Activated gamma-delta T cell treated with anti-CD3 and anti-CD28 coated beads, Interleukin-2, amount 50 U/mL, for 16 hours (primary cell): ENCODE results near the gene IST1.

Experiments used
- DNase-seq: peaks from one replicate; pipeline ENCODE4 v3.0.0-alpha.2; 2020; ENCODE audit warnings: low read depth

IST1 gene

DNA sequence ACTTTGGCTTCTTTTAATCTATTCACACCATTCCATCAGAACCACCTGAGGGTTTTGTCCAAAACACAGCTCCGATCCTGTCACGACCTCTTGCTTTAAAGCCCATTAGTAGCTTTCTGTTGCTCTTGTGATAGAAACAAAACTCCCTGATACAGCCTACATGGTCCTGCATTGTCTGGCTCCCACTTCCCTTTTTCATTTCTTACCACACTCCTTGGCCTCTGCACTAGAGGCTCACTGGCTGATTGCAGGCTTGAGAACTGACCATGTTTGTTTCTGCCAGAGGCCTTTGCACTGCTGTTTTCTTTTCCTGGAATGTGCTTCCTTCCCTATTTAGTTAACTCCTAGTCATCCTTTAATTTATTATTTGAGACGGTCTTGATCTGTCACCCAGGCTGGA lies 23.7 kb downstream of the IST1 start:
- no peak for DNase-seq

DNA sequence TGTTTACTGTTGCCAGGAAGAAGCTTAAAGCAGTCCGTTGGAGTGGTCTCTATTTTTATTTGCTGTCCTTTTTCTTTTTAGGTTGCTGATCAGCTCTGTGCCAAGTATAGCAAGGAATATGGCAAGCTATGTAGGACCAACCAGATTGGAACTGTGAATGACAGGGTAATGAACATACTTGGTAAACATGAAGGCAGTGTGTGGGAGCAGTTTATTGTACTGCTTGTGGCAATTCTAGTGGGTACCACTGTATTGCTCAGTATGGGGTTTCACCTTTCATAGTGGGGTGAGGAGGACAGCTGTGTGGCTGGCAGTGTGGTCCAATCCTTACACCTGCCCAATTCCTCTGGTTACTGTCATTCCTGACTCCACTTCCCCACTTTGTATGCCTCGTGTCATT lies 25.3 kb downstream of the IST1 start:
- DNase-seq = no peak

DNA sequence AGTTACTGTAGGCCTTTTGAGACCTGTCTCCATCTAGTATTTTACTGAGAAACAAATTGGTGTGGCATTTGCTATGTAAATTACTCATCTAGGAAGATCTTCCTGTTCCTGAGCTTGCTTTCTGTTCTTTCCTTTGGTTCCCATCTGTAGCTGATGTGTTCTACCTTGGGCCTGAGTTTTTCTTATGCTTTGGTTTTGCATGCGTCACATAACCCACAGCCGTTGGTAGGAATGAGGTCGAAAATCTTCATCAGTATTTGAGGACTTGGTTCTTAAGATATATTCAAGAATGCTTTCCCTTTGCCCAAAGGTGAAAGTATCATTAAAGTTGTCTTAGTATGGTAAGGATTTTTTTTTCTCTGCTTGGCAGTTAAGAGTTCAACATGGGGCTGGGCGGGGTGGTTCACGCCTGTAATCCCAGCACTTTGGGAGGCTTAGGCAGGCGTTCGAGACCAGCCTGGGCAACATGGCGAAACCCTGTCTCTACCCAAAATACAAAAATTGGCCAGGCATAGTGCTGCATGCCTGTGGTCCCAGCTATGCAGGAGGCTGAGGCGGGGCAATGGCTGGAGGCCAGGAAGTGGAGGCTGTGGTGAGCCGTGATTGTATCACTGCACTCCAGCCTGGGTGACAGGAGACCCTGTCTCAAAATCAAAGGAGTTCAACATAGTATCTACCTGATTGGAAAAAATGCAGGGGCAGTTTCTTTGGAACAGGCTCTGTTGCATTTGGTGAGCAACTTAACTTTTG lies 28.8 kb downstream of the IST1 start:
- no peak for DNase-seq

DNA sequence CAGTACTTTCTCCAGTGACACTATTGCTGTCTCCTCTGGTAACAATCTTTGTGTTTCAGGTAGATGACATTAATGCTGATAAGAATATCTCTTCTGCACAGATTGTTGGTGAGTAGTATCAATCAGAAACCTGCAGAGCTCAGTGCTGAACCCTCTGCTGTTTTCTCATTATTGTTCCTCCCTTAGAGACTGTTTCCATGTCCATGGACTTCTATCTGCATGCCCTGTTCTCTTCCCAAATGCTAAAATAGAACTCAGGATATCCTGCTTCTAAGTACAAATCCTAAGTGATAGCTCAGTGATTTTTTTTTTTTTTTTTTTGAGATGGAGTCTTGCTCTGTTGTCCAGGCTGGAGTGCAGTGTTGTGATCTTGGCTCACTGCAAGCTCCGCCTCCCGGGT lies 29.4 kb downstream of the IST1 start:
- no peak for DNase-seq

DNA sequence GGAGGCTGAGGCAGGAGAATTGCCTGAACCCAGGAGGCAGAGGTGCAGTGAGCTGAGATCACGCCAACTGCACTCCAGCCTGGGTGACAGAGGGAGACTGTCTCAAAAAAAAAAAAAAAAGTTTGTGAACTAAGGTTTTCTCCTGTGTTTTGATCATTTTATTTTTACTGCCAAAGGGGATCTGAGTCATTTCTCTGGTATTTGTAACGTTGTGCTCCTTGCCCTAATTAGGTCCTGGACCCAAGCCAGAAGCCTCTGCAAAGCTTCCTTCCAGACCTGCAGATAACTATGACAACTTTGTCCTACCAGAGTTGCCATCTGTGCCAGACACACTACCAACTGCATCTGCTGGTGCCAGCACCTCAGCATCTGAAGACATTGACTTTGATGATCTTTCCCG lies 32.1 kb downstream of the IST1 start:
- DNase-seq = no peak

DNA sequence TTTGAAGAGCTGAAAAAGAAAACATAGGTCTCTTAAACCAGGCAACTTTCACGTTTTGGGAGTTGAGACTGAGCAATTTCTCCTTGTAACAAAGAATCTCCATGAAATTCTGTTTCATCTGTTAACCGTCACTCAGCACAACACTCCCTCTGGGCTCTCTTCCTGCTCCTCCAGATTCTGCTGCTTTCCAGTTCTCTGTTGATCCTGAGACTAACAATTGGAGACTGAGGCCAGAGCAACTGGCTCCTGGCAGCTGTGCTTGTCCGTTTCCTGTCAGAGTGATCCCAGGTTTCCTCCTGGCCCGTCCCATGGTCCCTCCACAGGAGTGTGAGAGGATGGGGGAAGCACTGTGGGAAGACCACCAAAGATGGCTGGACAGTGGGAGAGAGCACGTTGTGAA lies 32.5 kb downstream of the IST1 start:
- no peak for DNase-seq

DNA sequence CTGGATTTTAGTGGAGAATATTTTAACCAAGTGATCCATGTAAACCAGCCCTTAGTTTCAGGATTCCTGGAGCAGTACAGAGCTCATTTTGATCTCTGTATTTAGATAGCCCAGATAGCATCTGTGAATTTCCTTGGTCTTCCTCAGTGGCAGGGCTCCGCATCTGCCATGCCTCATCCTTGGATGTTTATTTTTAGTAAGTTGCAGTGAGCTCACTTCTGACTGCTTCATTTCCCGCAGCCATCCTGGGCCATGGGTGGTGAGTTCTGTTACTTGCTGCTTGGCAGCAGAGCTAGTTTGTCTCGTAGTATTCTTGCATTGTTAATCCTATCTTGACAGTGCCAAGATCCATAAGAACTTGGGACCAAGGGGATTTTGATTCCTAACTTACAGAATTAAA lies 33.7 kb downstream of the IST1 start:
- DNase-seq = no peak

DNA sequence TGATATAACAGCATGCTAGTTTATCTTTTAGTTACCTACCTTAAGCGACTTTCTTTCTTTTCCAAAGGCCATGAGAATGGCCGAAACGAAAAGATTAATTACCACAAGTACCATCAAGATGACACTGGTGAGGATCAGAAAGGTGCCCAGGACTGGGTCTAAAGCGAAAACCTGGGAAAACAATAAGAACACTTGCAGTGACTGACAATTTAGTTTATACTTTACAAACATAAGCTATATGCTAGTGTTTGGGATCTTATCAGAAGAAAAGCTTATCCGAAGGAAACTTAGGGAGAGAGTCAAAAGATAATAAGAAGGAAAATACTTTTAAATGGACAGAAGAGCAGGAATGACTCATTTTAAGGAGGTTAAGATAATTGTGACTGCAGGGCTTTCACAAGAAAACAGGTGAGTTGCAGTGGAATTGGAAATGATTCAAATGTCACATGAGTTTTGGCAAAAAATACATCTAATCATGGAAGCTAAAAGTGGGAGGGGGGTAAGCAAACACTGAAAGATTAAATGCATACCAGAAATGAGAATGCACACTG lies 34.8 kb downstream of the IST1 start:
- DNase-seq = no peak

DNA sequence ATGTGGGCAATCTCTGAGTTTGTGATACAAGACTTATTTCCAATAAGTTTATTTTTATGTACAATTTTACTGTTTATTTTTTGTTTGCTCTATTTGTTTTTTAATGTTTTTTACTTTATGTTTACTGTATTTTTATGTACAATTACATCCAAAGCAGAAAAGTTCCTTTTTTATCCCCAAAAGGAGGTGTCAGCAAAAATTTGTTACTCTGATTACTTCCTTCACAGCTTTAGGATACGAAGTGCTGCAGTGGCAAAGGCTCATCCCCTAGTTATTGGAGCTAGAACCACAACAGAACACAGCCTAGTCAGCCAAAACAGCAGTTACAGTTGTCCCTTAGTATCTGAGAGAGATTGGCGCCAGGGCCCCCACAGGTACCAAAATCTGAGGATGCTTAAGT lies 35.7 kb downstream of the IST1 start:
- DNase-seq = no peak

DNA sequence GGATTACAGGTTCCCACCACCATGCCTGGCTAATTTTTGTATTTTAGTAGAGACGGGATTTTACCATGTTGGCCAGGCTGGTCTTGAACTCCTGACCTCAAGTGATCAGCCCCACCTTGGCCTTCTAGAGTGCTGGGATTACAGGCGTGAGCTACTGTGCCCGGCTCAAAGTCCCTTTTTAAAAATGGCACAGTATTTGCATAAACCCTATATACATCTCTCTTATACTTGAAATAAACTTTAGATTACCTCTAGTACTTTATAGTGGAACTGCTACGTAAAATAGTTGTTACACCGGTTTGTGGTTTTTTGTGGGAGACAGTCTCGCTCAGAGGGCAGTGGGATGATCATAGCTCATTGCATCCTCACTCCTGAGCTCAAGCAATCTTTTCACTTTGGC lies 36.3 kb downstream of the IST1 start:
- no peak for DNase-seq

DNA sequence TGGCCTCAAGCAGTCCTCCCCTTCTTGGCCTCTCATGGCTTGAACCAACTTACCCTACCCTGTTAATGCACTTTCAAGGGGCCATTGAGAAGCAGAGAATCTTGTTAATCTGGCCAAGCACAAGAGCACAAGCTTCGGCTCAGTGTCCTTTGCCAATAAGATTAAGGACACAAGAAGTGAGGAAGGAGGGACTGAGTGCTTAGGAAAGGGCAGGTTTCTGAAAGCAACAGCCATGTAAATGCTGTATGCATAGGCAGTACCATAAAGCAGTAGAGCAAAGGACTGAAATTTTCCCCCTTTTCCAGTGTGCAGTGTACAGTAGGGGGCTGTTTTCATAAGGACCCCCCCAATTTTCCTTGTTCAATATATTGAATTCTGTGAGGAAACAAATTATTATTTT lies 37.7 kb downstream of the IST1 start:
- DNase-seq = no peak

DNA sequence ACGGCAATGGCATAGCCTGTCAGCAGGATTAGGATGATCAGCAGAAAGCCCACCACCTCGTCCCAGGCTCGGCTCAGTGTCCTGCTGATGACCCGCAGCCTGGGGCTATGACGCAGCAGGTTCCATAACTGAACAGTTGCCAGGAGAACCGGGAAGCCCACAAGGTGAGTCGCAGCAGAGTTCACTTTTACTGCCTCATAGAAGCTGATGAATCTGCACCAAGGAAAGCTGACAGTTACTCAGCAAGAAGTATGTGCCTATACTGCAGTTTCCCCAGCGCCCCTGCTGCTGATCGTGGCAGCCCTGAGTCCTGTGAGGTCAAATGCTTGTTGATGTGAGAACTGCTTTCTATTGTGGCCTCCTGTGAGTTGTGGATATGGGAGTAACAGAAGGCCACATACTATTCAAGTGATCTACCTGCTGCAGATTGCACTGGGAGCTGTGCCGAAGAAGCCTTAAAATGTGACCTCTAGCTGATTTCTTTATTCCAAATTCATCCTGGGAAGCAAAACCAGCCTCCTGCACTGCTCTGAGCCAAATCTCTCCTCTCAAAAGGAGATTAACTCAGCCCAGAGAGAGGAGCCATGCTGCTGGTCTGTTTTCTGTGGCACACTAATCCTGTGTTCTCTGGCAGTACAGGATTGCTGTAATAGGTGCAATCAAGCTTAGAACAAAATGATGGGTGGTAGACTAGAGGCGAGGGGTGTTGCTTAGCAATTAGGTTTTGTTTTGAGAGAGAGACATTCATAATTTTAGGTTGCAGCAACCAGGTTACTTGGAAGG lies 38.8 kb downstream of the IST1 start:
- no peak for DNase-seq

DNA sequence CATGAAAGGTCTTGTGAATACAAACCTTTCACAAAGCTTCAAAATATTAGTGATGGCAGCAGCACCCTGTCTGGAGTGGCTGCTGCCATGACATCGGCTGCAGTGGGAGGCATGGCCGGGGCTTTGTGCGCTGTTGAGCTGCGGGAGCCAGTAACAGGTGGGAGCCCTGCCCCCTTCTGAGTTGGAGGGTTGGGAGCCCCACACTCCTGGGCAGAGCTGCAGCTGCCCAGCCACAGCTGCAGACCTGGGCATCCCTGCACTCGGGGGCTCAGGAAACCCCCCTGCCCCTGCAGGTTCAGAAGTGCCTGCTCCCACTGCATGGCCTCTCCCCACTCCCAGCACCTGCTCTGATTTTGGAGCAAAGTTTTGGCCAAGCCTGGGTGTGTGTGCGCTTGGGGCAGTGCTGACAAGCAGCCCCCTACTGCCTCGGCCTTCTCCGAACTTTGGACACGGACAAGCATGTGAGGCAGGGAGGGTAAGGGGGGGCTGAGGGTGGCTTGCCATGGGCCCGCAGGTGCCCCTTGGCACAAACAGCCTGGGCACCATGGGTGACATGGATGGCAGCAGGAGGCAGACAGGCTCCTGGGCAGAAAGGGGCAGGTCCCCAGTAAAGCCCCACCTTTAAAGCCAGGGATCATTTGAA lies 42.7 kb downstream of the IST1 start:
- no peak for DNase-seq

DNA sequence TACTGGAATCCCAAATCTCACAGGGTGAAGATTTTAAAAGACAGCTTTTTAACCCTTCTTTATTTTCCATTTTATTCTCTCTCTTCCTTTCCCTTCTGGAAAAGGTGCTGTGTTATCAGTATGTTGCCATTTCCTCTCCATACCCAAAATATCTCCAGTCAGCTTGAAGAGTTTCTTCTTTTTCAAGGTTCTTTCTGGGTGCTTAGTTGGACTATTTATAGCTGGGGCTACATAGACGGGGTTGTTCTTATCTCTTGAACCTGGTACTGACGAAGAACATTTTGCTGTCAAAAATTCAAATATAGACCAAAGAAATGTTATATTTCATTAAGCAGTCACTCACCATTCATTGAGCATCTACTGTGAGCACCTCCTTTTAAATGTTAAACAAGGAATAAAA lies 48.6 kb downstream of the IST1 start:
- no peak for DNase-seq

DNA sequence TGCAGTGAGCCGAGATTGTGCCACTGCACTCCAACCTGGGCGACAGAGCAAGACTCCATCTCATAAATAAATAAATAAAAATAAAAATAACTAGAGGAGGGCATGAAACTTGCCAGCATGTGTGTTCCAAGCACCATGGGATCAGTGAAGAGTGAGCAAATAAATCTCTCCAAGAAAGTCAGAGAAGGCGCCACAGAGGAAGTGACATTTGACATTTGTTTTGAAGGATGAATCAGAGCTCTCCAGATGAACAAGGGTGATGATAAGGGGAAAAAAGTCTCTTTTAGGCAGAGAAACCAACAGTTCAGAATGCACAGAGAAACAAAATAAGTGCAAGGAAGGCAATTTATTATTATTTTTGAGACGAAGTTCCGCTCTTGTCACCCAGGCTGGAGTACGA lies 50.3 kb downstream of the IST1 start:
- DNase-seq = no peak

DNA sequence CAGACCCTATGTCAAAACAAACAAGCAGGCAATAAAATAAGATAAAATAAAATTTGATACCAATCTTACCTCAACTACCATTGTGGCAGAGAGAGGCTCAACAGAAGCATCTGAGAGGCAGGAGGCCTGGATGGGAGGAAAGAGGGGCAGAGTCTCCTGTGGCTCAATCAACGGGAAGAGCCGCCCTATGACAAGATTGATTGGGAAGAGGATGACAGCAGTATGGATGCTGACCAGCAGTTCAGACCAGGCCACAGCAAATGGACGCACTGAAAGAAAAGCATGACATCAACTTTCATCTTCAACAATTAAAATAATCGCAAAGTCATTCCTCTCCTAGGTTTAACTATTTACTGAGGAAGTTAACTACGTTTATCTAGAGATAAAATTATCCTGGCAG lies 57.5 kb downstream of the IST1 start:
- DNase-seq = no peak

DNA sequence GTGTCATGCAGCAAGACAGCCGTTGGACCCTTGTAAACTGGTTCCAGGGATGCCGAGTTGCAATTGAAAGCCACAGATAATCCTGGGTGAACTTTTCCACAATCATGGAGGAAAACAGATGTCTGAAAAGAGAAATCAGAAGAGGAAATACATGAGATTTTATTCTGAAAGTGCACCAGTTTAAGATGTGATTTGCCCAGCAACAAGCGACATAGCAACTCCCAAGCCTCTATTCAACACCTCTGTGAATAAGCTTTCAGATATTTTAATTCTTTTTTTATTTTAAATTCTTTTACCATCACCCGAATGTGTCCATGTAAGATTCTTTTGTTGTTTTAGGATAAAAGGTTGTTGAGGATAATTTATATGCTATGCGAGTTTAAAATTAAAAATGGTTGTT lies 58.8 kb downstream of the IST1 start:
- no peak for DNase-seq

DNA sequence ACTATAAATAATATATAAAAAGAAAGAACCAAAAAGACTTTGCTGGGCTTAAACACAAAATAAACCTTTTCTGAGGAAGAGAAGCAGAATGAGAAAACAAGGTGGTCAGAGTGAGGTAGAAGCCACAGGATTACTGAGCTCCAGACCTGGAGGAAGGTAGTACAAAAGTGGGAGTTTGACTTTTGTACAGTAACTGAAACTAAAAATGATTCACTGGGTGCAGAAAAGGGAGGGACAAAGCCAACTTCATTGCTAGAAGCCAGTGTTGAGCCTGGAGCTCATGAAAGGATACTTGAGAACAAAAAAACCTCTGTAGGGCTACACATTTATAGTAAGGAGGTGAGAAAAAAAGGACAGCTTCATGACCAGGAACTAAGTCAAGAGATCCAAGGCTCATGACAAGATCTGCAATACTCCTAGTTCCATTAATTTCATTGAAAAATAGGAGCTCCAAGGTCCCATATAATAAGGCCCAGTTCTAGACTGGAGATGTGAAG lies 59.4 kb downstream of the IST1 start:
- no peak for DNase-seq

DNA sequence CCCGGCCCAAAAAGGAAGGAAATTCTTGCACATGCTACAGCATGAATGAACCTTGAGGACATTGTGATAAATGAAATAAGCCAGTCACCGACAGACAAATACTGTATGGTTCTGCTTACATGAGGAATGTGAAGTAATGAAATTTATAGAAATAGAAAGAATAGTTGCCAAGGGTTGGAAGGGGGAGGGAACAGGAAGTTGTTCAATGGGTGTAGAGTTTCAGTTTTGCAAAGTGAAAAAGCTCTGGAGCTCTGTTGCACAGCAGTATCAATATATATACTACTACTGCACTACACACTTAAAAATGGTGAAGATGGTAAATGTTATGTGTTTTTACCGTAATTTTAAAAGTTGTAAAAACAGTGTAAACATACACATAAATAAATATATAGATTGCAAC lies 61.2 kb downstream of the IST1 start:
- DNase-seq = no peak

DNA sequence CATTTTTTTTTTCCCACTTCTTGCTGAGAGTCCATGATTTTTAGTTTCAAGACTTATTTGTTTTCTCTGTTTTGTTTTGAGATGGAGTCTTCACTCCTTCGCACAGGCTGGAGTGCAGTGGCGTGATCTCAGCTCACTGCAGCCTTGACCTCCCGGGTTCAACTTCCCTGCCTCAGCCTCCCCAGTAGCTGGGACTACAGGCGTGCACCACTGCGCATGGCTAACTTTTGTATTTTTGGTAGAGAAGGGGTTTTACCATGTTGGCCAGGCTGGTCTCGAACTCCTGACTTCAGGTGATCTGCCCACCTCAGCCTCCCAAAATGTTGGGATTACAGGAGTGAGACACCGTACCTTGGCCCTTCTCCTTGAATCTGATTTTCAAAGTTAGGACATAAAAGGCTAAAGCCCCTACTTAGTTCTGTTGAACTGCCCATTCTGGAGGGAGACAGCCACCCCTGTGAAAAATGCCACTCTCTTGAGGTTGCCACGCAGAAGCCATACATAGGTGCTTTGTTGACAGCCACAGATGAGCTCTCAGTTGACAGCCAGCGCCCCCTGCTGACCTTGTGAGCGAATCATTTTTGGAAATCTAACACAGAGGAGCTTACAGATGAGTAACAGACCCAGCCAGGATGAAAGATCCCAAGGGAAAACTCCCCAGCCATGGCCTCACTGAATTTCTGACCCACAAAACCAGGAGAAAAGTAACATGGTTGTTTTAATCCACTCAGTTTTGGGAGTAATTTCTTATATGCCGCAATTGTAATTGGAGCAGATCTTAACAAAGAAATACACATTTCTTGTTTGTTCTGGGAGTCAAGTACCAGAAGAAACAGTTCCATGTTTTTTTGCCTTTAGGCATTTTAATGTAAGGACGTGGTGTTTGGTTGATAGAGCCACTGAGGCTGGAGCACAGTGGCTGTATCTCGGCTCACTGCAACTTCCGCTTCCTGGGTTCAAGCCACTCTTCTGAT lies 66.0 kb downstream of the IST1 start:
- DNase-seq = peak; percentile 65

DNA sequence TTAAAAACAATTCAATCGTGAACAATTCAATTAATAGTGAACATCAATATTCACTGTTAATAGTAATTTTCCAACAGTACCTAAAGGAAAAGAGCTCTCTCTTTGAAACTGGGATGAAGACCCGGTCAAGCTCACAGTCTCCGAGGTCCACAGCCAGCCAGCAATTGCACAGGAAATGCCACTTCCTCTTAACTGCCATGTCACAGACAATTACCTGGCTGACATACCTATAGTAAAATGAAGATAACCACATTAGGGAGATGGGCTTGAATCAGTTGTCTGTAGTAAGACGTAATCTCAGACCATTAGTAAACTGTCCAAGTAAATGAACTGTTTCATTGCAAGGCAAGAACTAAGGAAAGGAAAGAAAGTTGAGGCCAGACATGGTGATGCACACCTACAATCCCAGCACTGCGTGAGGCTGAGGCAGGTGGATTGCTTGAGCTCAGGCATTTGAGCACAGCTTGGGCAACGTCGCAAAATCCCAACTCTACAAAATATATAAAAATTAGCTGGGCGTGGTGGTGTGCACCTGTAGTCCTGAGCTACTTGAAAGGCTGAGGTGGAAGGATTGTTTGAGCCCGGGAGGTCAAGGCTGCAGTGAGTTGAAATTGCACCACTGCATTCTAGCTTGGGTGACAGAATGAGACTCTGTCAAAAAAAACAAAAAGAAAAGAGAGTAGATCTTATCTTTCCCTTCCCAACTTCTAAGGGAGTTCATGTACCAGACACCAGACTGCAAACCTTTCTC lies 68.0 kb downstream of the IST1 start:
- no peak for DNase-seq
